ENCODE data around the gene PCDHGA11. TPM values are rescaled to one million over a fixed set of nuclear protein-coding genes. Genes with fewer than 3 reads are reported as not detected.
"Not testable (repeated sequence)": the region's sequence is repeated elsewhere in the genome, so short reads cannot be mapped to it uniquely, and the experiment has no call there.

PCDHGA11 gene
- total and polyA plus RNA-seq, 2 of the 4 experiments (the other 2 are of a cell fraction), result 5.4 to 6.9 TPM

DNA sequence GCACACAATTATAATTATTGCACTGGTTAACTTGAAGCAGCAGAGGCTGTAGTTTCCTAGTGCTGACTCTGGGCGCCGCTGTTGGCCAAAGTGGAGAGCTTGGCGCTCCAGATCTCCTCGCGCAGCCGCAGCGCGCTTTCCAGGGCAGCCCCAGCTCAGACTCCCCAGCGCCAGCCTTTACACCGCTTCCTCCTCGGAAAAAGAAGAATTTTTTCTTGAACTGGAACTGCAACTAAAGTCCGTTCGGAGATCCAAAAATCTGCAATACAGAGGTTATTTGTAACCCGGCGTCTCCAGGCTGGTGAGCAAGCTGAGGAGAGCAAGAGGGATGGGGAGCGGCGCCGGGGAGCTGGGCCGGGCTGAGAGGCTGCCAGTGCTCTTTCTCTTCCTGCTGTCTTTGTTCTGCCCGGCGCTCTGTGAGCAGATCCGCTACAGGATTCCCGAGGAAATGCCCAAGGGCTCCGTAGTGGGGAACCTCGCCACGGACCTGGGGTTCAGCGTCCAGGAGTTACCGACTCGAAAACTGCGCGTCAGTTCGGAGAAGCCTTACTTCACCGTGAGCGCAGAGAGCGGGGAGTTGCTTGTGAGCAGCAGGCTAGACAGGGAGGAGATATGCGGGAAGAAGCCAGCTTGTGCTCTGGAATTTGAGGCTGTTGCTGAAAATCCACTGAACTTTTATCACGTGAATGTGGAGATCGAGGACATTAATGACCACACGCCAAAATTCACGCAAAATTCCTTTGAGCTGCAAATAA, 33.1 kb upstream of the PCDHGA11 start, which contains the start of gene PCDHGB4:
Gene PCDHGB4, plus strand, starts transcription at position 142 of the 755 bp plus-strand sequence. Its CDS starts 187 bp downstream, at position 329.
- H2AK5ac ChIP-seq (ENCODE audit: low read depth, low read length); H2BK120ac ChIP-seq (ENCODE audit: low read depth, low read length); H2AFZ ChIP-seq (replicated peaks; ENCODE audit: low read length, poor library complexity); in situ Hi-C loops (cut with MboI; ENCODE audit: low sequenced_read_pairs); H3K27me3 ChIP-seq (ENCODE audit: control insufficient read depth, insufficient read depth, low read length); intact Hi-C loops (cut with micrococcal nuclease); H2BK15ac ChIP-seq (ENCODE audit: low read depth, low read length); H4K91ac ChIP-seq (ENCODE audit: insufficient read depth, low read depth, low read length); H4K20me1 ChIP-seq (ENCODE audit: insufficient read depth, low read length); H3K9me1 ChIP-seq (ENCODE audit: insufficient read depth, low read length); POLR2A ChIA-PET (ENCODE audit: unreplicated experiment); BruUV-seq (replicated peaks); CTCF ChIA-PET; H3K23ac ChIP-seq (ENCODE audit: low read depth, low read length); H2BK20ac ChIP-seq (ENCODE audit: low read depth, low read length); H3K4me1 ChIP-seq (ENCODE audit: control insufficient read depth, insufficient read depth, low read length); H3K14ac ChIP-seq (replicated peaks; ENCODE audit: low read depth, low read length); H3K4ac ChIP-seq (ENCODE audit: low read depth, low read length); H3K18ac ChIP-seq (ENCODE audit: low read depth, low read length); H2BK5ac ChIP-seq (ENCODE audit: low read depth, low read length, poor library complexity, severe bottlenecking); dilution Hi-C loops (cut with HindIII; ENCODE audit: low sequenced_read_pairs, unreplicated experiment); H4K5ac ChIP-seq (ENCODE audit: low read depth, low read length); H2AK9ac ChIP-seq (replicated peaks; ENCODE audit: low read depth, low read length, poor library complexity): not testable (repeated sequence)
- peaks cover 11% of the 10 kb centered on the region for H3K36me3 ChIP-seq (ENCODE audit: control insufficient read depth, insufficient read depth, low read length)
- ATAC-seq (ENCODE audit: low read depth) (peak; percentile 67), DNase-seq (peak; percentile 47)
- H3K9me3 ChIP-seq (ENCODE audit: control insufficient read depth, insufficient read depth, low read length), result peaks cover 48% of the 10 kb centered on the region
- peak within 1 kb of the TSS; percentile 61 for H3K4me3 ChIP-seq (ENCODE audit: insufficient read depth, low read depth, low read length)
- peak within 1 kb of the TSS; percentile 36; the same call in 1 of the 2 replicates for H3K27ac ChIP-seq (ENCODE audit: insufficient read depth, low read length)
- H3K9ac ChIP-seq (ENCODE audit: low read depth, low read length), result peak within 1 kb of the TSS; percentile 68
- TF ChIP-seq SMC3 (IDR thresholded peaks at IDR 0.05; ENCODE audit: low read depth, low read length) (peak; percentile 7; the same call in 1 of the 2 replicates), RAD21 (IDR thresholded peaks at IDR 0.05; ENCODE audit: low read length) (peak; percentile 44)
- TF ChIP-seq, protein P1, sequence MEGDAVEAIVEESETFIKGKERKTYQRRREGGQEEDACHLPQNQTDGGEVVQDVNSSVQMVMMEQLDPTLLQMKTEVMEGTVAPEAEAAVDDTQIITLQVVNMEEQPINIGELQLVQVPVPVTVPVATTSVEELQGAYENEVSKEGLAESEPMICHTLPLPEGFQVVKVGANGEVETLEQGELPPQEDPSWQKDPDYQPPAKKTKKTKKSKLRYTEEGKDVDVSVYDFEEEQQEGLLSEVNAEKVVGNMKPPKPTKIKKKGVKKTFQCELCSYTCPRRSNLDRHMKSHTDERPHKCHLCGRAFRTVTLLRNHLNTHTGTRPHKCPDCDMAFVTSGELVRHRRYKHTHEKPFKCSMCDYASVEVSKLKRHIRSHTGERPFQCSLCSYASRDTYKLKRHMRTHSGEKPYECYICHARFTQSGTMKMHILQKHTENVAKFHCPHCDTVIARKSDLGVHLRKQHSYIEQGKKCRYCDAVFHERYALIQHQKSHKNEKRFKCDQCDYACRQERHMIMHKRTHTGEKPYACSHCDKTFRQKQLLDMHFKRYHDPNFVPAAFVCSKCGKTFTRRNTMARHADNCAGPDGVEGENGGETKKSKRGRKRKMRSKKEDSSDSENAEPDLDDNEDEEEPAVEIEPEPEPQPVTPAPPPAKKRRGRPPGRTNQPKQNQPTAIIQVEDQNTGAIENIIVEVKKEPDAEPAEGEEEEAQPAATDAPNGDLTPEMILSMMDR (conservative IDR thresholded peaks at IDR 0.05; ENCODE audit: low read depth, low read length), result peak; percentile 49
- H3K56ac ChIP-seq (ENCODE audit: extremely low read depth, insufficient read depth, low read length), result peak within 1 kb of the TSS; percentile 43; the same call in 1 of the 2 replicates
- 0% methylated on average over 2 of the region's 40 CpGs; no CpG with 5 or more reads in 1 of the 2 experiments for WGBS, 2 experiments (ENCODE audit: extremely low coverage in 2 of 2, insufficient read length in 1 of 2)
- H4K8ac ChIP-seq (ENCODE audit: low read depth in 2 of 2, low read length in 2 of 2), result peak within 1 kb of the TSS in 1 of 2 experiments; percentile 40; a peak in 2 of 4 replicates
- peak within 1 kb of the TSS; percentile 71; the same call in 1 of the 2 replicates for H3K4me2 ChIP-seq (ENCODE audit: low read depth, low read length)
- H3K79me1 ChIP-seq (ENCODE audit: low read depth in 1 of 2, low read length in 2 of 2), result peaks cover 7 to 11% of the 10 kb centered on the region in 2 experiments; a peak in 3 of 4 replicates
